ENCODE results near the gene PAWR. TPM values are rescaled to one million over a fixed set of nuclear protein-coding genes. Genes with fewer than 3 reads are reported as not detected.
A peak's percentile ranks its signal among the peaks of the same experiment; 100 is the strongest.

PAWR gene
- total RNA-seq, 1 experiment from 2014 or later: 176 TPM

- no peak overlapping the region for H2BK120ac ChIP-seq (ENCODE audit: low read depth, low read length, poor library complexity, severe bottlenecking)
- no peak overlapping the region for H2AFZ ChIP-seq (ENCODE audit: low read length)
- no peak overlapping the region for H3K18ac ChIP-seq (ENCODE audit: insufficient read length, low read depth, low read length)
- H3K23me2 ChIP-seq (ENCODE audit: insufficient read length, low read depth, low read length, poor library complexity, severe bottlenecking): no peaks in the 10 kb centered on the region
- H3K56ac ChIP-seq (ENCODE audit: insufficient read length, low read depth, low read length): no peak overlapping the region
- peaks cover 2% of the 10 kb centered on the region; the same call in 1 of the 2 replicates for H3K4me1 ChIP-seq (ENCODE audit: insufficient read depth, low read length)
- H2BK5ac ChIP-seq (ENCODE audit: insufficient read length, low read length): no peak overlapping the region
- H3K9ac ChIP-seq (ENCODE audit: extremely low read depth, insufficient read length, low read length): no peak overlapping the region
- H4K8ac ChIP-seq (replicated peaks; ENCODE audit: insufficient read length, low read depth, low read length): no peak overlapping the region
- DNase-seq: no peak
- no peak overlapping the region for H3K14ac ChIP-seq (ENCODE audit: insufficient read depth, low read length)
- no peak for TF ChIP-seq CTCF (conservative IDR thresholded peaks at IDR 0.05)
- H3K23ac ChIP-seq (ENCODE audit: insufficient read length, low read depth, low read length): no peak overlapping the region
- H2BK20ac ChIP-seq (ENCODE audit: low read depth, low read length, poor library complexity, severe bottlenecking): no peak overlapping the region
- no peaks in the 10 kb centered on the region for H3K27me3 ChIP-seq (ENCODE audit: insufficient read depth, low read length)
- H3K9me3 ChIP-seq (ENCODE audit: control insufficient read depth, low read depth, low read length): no peaks in the 10 kb centered on the region
- H2AK5ac ChIP-seq (ENCODE audit: insufficient read length, low read length): no peak overlapping the region
- no CpG with 5 or more reads among the region's 1 CpG for WGBS (ENCODE audit: extremely low coverage, insufficient read length, low lambda C conversion rate)
- no peak overlapping the region for H4K5ac ChIP-seq (ENCODE audit: insufficient read length, low read depth, low read length)
- H4K91ac ChIP-seq (ENCODE audit: insufficient read length, low read depth, low read length): no peak overlapping the region
- no peaks in the 10 kb centered on the region for H4K20me1 ChIP-seq (ENCODE audit: control insufficient read depth, insufficient read depth, insufficient read length)
- no peak overlapping the region for H3K4ac ChIP-seq (ENCODE audit: low read depth, low read length)
- H2BK12ac ChIP-seq (ENCODE audit: insufficient read length, low read depth, low read length): no peak overlapping the region
- Mint-ChIP-seq H3K27me3 (ENCODE audit: low read depth) (no peaks in the 10 kb centered on the region), H3K4me1 (peaks cover 30 to 38% of the 10 kb centered on the region in 2 experiments), H3K36me3 (ENCODE audit: insufficient read depth in 1 of 3, low read depth in 3 of 3) (peaks cover 28 to 40% (median 31%) of the 10 kb centered on the region in 3 experiments), H3K9me3 (peaks cover 0 to 3% of the 10 kb centered on the region in 2 experiments; a peak in 1 of 5 replicates), H3K4me3 (no peak overlapping the region), H3K27ac (peak overlapping the region in 2 of 3 experiments; percentile 22 to 76; a peak in 4 of 7 replicates)
- no peak overlapping the region for H3K27ac ChIP-seq (ENCODE audit: insufficient read length, low read depth, low read length)
- H3K79me2 ChIP-seq (ENCODE audit: insufficient read depth, low read length): peaks cover 39% of the 10 kb centered on the region; the same call in 1 of the 2 replicates
- H3T11ph ChIP-seq (ENCODE audit: low read length): no peak overlapping the region
- peaks cover 8% of the 10 kb centered on the region for H3K79me1 ChIP-seq (ENCODE audit: insufficient read depth, low read depth, low read length, poor library complexity, severe bottlenecking)
- H2BK15ac ChIP-seq (ENCODE audit: low read depth, low read length): no peak overlapping the region
- H3K4me2 ChIP-seq (ENCODE audit: insufficient read depth, insufficient read length, low read length): no peak overlapping the region
These were observed 30.8 kb downstream of the PAWR start for GRCh38 chr12:79659961-79660431.
